GM18868 (cell line): Measurements from ENCODE around the gene IRX4.

Experiments
- ATAC-seq: cut with Tn5 transposase; IDR thresholded peaks from one replicate; pipeline ENCODE4 v1.9.1; 2021; ENCODE audit warnings: mild to moderate bottlenecking, moderate library complexity; ENCODE audit not compliant: unreplicated experiment

IRX4 gene

DNA sequence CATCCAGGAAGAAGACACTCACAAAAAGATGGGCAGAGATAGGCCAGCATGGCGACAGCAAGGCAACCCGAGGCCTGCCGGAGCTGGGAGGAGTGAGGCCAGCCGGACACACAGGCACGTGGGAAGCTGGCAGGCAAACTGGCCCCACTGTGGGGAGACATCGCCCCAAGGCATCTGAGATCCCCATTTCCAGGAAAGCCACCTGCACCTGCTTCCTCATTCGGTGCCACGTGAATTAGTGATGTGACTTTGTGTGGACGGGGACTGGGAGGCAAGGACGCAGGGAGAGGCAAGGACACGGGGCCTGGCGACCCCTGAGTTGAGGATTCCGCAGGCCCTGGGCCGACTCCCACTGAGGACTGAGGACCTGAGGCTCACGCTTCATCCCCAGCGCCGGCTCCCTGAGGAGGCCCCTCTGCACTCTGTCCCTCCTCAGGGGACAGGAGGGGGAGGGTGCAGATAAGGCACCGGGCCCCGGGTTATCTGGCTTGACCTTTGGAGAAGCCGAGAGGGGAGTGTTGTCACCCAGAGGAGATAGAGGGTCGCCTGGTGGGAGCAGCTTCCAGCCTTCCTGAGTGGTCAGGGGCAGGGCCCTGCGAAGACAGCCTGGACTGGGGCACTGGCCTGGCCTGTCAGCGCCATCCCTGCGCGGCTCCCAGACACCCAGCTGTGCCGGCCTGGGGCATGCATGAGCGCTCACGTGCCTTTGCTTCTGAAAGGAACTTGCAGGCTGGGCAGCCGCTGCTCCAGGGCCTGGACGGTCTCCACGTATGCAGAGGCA is 41.8 kb downstream of the IRX4 start:
- ATAC-seq = no peak

DNA sequence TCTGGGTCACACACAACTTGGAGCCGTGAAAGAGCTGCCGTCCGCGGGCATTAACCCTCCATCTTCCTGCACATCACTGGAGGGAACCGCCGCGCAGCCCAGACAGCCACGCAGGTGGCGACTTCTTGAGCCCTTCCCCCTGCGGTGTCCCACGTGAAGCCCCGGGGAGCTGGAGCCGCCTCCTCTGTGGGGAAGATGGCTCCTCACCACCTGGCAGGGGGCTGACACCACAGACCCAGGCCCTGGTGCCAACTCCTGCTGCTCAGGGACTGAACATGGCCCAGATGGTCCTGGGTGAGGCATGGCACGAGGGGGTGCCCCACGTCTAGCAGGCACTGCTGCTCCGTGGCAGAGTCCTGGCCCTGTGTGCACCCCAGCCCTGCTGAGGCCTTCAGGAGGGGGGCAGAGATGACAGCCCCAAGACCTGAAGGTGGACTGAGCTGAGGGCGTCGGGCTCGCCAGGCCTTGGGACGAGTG is 42.6 kb downstream of the IRX4 start:
- ATAC-seq = no peak

DNA sequence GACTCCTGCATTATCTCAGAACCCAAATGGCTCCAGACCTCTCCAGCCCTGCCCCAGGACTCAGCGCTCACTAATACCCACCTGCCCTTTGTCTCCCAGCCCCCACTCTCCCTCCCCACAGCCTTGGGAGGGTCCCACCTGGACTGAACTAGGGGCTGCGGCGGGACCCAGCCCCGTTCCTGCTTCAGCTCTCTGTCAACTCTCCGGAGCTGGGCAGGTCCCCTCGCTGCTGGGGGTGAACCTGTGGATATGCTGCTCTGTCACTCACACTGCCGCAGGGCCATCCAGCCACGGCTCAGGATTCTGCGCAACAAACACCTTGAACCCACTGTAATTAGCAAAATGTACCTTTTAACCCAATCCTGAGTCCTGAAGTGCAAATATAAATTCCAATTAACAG is 44.7 kb downstream of the IRX4 start:
- no peak for ATAC-seq

DNA sequence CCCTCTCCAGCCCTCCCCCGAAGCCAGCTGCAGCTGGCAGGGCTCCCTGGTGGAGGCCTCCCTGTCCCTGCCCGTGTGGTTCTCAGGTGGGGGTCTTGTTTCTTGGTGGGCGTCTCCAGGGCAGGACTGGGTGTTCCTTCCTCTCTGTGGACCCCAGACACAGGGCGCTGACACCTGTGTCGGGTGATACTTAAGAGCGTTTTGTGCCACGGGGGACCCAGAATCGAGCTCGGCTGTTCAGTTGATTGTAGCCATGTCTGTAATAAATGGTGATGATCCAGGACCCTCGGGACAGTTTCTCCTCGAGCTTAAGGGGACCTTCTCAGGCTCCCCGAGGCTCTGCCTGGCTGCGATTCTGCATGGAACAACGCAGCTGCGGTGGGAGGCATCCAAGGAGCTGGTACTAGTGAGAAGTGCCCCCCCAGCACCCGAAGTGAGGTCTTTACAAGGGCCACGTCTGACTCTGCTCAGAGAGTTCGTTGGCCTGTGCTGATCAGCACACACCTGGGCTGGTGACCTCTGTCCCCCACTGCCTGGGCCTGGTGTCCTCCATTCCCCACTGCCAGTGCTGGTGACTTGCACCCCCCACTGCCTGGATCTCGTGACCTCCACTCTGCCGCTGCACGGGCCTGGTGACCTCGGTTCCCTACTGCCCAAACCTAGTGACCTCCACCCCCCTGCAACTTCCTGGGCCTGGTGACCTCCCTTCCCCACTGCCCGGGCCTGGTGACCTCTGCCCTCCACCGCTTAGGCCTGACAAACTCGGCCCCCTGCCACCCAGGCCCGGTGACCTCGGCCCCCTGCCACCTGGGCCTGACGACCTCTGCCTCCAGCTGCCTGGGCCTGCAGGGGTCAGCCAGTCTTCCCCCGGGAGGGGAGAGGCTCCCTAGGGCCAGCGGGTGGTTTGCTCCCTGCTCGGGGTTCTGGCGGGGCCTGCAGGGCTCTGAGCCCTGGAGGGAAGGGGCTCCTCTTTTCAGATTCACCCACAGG is 45.5 kb downstream of the IRX4 start:
- ATAC-seq = no peak

DNA sequence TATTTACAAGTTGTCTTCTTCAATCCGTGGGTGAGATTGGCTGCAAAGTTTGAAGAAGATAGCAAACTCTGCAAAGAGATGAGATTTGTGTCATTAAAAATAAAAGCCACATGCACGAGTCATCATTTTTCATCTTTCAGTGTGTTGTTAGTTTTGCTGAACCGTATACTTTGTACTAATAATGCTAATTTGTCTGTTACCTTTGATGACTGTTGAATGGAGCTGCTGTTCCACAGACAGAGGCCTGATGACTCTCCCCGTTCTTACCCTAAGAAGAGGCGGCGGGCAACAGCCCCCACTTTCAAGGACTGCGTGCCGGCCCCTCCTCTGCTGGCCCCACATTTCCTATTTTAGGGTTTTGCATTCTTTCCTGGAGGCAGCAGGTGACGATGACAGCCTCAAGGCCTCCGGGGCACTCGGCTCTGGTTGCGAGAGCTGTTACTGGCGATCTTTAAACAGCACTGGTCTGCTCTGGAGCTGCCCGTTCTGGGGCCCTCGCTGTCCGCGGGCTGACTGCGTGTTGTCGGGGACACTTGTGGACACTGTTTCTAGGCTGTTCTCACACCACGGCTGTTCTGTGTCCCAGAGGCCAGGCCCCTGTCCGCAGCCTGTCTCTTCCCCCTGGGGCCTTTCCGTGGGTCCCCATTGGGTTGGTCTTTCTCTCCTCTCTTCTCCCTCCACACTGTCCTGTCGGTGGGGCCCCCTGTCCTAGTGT is 46.4 kb downstream of the IRX4 start:
- ATAC-seq = no peak

DNA sequence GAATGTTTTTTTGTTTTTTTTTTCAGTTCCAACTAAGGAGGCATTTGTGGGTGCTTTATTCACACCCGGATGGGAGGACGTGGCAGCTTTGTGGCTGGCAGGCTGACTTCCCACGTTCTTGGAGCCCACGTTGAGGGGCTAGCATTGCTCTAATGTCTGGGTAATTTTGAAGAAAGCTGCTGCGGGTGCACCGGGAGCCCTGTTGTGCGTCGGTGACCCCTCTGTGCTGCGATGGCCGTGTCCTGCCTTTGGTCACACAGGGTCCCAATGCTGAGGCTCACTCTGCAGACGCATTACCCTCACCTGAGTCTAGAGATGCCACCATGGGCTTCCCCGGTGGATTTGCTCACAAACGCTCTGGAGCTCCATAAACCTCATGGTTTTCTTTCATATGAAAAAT is 47.3 kb downstream of the IRX4 start:
- no peak for ATAC-seq

DNA sequence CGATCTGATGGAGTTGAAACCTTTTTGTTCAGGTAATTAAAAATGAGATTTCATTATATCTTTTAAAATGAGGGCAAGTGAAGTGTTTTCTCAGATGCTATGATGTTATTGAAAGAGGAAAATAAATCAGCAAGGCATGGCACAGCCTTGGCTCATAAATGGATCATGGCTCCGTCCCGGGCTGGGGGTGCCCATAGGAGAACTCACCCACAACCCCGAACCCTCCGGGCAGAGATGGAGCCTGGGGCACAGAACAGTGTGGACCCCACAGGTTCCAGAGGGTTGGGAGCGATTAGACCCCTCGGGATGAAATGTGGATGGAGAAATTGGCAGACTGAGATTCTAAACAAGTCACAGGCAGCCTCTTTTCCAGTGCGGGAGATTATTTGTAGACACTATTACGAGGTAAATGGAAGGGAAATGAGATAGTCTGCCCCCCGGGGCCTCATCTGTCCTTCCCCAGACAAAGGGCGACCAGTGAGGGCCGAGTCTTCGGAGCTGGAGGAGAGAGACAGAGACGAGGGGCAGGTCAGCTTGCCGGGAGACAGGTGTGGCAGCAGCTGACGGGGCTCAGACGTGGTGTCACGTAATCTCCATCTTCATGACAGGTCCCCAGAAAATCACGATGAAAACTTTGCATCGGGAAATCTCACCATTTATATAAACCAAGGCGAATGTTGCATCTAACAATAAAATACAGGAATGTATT is 47.9 kb downstream of the IRX4 start:
- no peak for ATAC-seq

DNA sequence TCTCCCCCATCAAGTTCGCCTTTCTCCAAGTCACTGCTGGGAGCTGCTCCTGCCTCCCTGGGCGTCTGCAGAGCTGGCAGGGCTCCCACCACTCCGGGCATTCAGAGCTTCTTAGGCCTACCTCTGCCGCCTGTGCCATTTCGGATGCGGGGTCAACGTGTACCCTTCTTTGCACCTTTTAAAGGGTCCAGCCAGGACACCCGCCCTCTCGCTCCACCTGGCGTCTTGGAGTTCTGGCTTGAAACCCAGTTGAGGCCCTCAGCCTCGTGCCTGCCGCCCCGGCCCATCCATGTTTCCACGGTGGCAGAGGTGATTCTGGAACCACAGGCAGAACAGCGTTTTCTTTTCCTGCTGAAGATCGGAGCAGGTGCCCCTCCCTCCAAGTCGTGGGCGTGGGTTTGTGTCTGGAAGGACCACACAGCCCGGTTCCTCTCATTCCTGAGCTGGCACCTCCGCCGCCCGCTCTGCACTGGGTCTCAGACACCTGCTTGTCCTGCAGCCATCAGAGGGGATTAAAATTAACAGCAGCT is 48.6 kb downstream of the IRX4 start:
- ATAC-seq = no peak

DNA sequence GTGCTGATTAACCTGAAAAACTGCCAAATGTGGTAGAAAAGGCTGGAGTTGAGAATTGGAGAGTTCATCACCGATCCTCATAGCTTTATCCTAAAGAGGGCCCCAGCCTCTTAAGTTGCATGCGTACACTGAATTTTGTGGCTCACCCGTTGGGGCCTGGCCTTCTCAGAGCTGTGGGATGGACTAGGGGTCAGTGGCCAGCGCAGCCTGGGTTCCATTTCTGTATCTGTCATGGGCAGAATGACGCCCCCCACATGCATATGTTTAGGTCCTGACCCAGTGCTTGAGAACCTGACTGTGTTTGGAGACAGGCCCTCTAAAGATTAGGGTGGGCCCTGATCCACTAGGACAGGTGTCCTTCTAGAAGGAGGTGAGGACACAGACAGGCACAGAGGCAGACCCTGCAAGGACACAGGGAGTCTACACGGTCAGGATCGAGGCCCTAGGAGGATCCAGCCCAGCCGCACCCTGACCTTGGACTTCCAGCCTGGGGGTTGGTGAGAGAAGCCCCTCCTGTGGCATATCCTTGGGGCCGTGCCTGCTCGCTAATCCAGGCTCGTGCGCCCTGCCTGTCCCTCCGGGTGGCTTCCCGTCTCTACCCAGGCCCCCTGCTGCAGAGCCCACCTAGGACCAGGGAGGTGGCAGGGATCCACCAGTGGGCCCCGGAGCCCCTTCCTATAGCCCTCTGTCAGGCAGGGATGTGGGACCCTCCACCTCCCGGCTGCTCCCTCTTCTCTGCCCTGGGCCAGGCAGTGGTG is 49.3 kb downstream of the IRX4 start:
- no peak for ATAC-seq

DNA sequence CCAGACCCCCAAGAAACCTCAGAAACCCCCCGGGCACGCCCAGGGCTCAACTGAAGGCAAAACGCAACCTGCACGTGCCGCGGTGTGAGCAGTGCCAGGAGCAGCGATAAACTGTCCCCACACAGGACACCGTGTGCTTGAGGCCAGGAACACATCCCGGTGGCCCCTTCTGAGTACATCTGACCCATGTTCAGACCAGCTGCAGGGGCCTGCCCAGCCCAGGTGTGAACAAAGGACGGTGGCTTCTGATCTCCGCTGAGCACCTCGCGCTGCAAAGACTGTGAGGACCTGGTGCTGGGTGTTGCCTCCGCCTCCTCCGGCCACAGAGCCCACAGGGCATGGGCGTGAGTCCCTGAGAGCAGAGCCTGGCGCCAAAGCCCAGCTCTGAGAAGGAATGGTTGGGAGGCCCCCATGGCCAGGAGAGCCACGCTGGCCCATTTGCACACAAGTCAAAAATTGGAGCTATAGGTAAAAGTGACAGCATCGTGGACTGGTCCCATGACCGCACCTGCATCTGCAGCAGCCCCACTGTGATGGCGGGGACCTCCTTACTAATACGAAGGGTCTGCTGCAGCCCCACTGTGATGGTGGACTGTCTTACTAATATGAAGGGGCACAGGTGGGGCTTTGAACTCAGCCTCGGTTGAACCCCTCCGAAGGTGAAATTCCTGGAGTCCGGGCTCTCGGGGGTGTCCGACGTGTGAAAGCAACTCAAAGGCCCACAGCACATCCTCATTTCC is 50.0 kb downstream of the IRX4 start:
- ATAC-seq = no peak

DNA sequence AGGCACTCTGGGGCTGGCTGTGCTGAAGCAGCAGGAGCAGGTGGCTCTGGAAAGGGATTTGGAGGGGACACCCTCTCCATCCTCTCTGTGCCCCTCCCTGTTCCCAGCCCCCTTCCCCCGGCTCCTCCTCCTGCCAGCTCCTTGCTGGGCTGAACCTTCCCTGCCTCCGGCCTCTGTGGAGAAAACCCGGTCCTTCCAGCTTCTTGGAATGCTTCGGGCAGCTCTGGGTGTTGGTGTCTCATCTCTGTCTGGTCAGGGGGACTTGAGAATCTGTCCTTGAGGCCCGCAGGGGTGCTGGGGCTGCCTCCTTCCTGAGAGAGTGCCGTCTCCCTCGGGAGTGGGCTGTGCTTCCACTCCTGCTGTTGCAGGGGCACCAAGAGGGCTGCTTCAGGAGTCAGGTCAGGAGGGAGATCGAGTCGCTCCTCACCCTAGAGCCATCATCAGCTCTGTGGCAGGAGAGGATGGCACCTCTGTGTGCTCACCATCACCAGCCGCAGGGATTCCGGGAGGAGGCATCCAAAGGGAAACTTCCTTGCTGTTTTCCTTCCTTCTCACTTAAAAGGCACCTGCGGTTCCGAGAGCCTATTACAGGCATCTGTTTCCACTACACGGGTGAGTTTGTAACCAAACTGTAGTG is 50.9 kb downstream of the IRX4 start:
- ATAC-seq = no peak

DNA sequence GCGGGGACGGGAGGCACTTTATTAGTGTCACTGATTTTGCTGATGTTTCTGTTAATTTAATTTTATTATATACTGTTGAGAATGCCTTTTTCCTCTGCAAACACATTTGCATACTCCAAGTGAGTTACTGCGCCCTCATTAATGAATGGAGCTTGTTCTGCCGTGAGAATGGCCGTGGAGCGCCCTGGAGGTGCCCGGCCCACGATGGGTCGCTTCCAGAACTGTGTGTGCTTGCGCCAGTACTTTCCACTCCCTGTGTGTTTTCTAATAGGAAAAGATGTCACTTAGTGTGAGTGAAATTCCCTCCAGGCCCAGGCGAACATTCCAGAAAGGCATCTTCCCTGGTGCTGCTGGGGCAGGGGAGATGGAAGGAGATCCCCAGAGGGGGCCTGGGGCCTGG is 51.5 kb downstream of the IRX4 start:
- ATAC-seq = no peak

DNA sequence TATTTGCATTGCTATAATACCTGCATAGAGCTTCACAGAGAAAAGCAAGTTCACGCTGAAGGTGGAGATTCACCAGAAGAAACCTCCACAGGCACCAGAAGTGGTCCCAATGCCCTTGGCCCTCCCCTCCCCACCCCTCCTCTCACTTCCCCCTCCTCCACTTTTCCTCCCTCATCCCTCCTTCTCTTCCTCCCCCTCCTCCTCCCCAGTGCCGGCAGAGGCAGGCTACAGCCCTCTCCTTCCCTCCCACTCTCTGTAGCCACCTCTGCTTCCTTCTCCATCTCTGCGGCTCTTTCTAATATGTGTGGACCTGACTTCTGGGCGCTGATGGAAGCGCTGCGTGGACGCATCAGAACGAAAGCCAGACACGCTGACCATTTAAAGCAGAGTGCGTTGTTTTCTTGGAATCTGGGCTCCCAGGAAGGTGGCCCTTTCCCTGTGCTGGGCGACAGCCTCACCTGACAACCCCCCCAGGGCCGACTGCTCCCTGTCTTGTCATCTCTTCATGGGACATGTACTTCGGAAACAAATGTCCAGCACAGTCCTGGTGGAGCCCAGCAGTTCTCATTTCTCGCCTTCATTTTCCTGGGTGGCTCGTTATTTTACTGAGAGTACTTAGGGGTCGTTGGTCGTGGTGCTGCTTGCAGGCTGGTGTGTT is 52.0 kb downstream of the IRX4 start:
- ATAC-seq = no peak

DNA sequence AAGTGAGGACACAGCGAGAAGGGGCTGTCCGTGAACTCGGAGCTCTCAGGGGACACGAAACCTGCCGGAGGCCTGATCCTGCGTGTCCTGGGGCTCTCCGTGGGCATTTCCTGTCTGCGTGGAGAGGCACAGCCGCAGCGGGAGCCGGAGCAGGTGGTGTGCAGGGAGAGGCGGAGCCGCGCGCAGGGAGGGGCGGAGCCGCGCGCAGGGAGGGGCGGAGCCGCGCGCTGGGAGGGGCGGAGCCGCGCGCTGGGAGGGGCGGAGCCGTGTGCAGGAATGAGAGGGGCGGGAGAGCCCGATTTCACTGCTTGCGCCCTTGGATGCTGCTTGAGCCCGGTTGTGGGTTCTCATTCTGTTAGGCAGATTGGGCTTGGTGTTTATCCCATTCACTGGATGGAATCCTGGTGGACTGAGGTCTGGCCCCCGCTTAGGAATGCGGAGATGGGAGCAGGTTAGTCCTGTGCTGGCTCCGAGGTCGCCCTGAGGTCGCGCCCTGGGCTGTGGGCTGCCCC is 54.8 kb downstream of the IRX4 start:
- ATAC-seq = peak; percentile 59
